Measurements from ENCODE around the gene PPIP5K2. TPM values are rescaled to one million over a fixed set of nuclear protein-coding genes. Genes with fewer than 3 reads are reported as not detected.

The PPIP5K2 gene
- total RNA-seq, 1 experiment from 2014 or later: 52.2 TPM

DNA sequence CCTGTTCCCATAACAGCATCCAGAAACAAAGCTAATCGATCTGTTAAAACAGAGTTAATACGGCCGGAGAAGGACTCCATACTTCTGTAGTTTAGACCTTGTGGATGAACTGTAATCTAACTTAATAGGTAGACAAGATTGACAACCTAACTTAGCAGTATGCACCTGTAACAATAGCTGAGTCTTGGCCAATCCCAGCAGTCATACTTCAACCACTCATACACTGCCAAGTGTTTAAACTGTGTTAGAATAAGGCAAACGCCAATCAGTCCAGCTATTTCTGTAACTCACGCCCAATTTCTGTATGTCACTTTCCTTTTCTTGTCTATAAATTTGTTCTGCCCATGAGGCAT is 104.8 kb downstream of the PPIP5K2 start:
- Histone ChIP-seq H3F3A (ENCODE audit: low read length, unreplicated experiment) (no peaks in the 10 kb centered on the region), H2AFZ (ENCODE audit: low read length) (peak overlapping the region; percentile 75), H3K79me2 (ENCODE audit: low read length) (no peaks in the 10 kb centered on the region), H3K27me3 (ENCODE audit: low read length) (no peaks in the 10 kb centered on the region), H3K36me3 (ENCODE audit: low read depth, low read length) (no peaks in the 10 kb centered on the region), H3K4me2 (ENCODE audit: low read length) (peak overlapping the region; percentile 70), H3K4me1 (ENCODE audit: insufficient read depth, low read length) (peaks cover 9% of the 10 kb centered on the region), H3K9me3 (ENCODE audit: low read length) (no peaks in the 10 kb centered on the region), H3K9ac (ENCODE audit: low read length) (peak overlapping the region; percentile 49), H3K4me3 (ENCODE audit: low read length) (peak overlapping the region; percentile 41), H3K27ac (ENCODE audit: low read length) (0 out of 2 replicates have a peak overlapping the region, but pooled peaks have one; percentile 7), H4K20me1 (ENCODE audit: low read length) (no peaks in the 10 kb centered on the region), H3K9me2 (replicated peaks; ENCODE audit: low read length) (no peaks in the 10 kb centered on the region)
- ATAC-seq (peak; percentile 70), DNase-seq (peak; percentile 87)
- intact Hi-C loops (cut with micrococcal nuclease): loop anchor here (1.0 to 5.0 kb wide), 3 partner anchors 183 to 689 kb away; no protein-coding TSS in a partner anchor
- TF ChIP-seq, protein P1, sequence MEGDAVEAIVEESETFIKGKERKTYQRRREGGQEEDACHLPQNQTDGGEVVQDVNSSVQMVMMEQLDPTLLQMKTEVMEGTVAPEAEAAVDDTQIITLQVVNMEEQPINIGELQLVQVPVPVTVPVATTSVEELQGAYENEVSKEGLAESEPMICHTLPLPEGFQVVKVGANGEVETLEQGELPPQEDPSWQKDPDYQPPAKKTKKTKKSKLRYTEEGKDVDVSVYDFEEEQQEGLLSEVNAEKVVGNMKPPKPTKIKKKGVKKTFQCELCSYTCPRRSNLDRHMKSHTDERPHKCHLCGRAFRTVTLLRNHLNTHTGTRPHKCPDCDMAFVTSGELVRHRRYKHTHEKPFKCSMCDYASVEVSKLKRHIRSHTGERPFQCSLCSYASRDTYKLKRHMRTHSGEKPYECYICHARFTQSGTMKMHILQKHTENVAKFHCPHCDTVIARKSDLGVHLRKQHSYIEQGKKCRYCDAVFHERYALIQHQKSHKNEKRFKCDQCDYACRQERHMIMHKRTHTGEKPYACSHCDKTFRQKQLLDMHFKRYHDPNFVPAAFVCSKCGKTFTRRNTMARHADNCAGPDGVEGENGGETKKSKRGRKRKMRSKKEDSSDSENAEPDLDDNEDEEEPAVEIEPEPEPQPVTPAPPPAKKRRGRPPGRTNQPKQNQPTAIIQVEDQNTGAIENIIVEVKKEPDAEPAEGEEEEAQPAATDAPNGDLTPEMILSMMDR (conservative IDR thresholded peaks at IDR 0.05; ENCODE audit: low read depth, low read length): no peak; the same call in 1 of the 2 replicates
- TF ChIP-seq EZH2phosphoT487 (IDR thresholded peaks at IDR 0.05; ENCODE audit: borderline replicate concordance, low read length) (no peak), EZH2 (IDR thresholded peaks at IDR 0.05; ENCODE audit: low read length, unreplicated experiment) (no peak)
- CTCF ChIA-PET: interaction anchor here (0.5 to 2.1 kb wide), 14 partner anchors 9 to 1950 kb away, joined by 3 to 12 read pairs (median 3); partner anchors contain the start of gene MACIR
- POLR2A ChIA-PET (ENCODE audit: unreplicated experiment): no interaction called here
- no TSS peak for BruUV-seq (replicated peaks)

DNA sequence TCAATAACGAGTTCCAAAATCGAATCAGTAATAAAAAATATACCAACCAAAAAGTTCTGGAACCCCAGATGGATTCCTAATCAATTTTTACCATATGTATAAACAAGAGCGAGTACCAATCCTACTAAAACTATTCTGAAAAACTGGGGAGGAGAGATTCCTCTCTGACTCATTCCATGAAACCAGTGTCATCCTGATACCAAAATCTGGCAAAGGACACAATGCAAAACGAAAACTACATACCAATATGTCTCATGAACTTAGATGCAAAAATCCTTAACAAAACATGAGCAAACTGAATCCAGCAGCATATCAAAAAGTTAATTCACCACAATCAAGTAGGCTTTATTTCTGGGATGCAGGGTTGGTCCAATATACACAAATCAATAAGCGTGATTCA is 108.0 kb downstream of the PPIP5K2 start:
- no peak for TF ChIP-seq EZH2 (IDR thresholded peaks at IDR 0.05; ENCODE audit: low read length, unreplicated experiment)
- TF ChIP-seq, protein P1 (conservative IDR thresholded peaks at IDR 0.05; ENCODE audit: low read depth, low read length): no peak
- no peak for TF ChIP-seq EZH2phosphoT487 (IDR thresholded peaks at IDR 0.05; ENCODE audit: borderline replicate concordance, low read length)
- no peak overlapping the region for H3K4me3 ChIP-seq (ENCODE audit: low read length)
- no peak overlapping the region for H3K4me2 ChIP-seq (ENCODE audit: low read length)
- H3K4me1 ChIP-seq (ENCODE audit: insufficient read depth, low read length): peaks cover 9% of the 10 kb centered on the region
- intact Hi-C loops (cut with micrococcal nuclease): no loop called here
- CTCF ChIA-PET: no interaction called here
- no peaks in the 10 kb centered on the region for H3K27me3 ChIP-seq (ENCODE audit: low read length)
- H3K36me3 ChIP-seq (ENCODE audit: low read depth, low read length): no peaks in the 10 kb centered on the region
- H3K9ac ChIP-seq (ENCODE audit: low read length): no peak overlapping the region
- DNase-seq (no peak), ATAC-seq (no peak)
- no peak overlapping the region for H2AFZ ChIP-seq (ENCODE audit: low read length)
- H3K9me2 ChIP-seq (replicated peaks; ENCODE audit: low read length): no peaks in the 10 kb centered on the region
- H4K20me1 ChIP-seq (ENCODE audit: low read length): no peaks in the 10 kb centered on the region
- no peaks in the 10 kb centered on the region for H3K79me2 ChIP-seq (ENCODE audit: low read length)
- H3K27ac ChIP-seq (ENCODE audit: low read length): no peak overlapping the region
- no peaks in the 10 kb centered on the region for H3K9me3 ChIP-seq (ENCODE audit: low read length)
- H3F3A ChIP-seq (ENCODE audit: low read length, unreplicated experiment): no peaks in the 10 kb centered on the region
- POLR2A ChIA-PET (ENCODE audit: unreplicated experiment): no interaction called here
- no TSS peak for BruUV-seq (replicated peaks)

DNA sequence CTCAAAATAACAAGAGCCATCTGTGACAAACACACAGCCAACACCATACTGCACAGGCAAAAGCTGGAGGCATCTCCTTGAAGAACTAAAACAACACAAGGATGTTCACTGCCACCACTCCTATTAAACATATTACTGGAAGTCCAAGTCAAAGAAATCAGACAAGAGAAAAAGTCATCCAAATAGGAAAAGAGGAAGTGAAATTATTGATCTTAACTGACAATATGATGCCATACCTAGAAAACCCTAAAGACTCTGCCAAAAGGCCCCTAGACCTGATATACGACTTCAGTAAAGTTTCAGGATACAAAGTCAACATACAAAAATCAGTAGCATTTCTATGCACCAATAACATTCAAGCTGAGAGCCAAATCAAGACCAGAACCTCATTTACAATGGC is 108.5 kb downstream of the PPIP5K2 start:
- DNase-seq (no peak), ATAC-seq (no peak)
- H3K36me3 ChIP-seq (ENCODE audit: low read depth, low read length): no peaks in the 10 kb centered on the region
- H3K79me2 ChIP-seq (ENCODE audit: low read length): no peaks in the 10 kb centered on the region
- ChIA-PET CTCF (no interaction called here), POLR2A (ENCODE audit: unreplicated experiment) (no interaction called here)
- intact Hi-C loops (cut with micrococcal nuclease): no loop called here
- H3F3A ChIP-seq (ENCODE audit: low read length, unreplicated experiment): no peaks in the 10 kb centered on the region
- H3K4me1 ChIP-seq (ENCODE audit: insufficient read depth, low read length): peaks cover 9% of the 10 kb centered on the region
- no peak overlapping the region for H3K9ac ChIP-seq (ENCODE audit: low read length)
- TF ChIP-seq, protein P1 (conservative IDR thresholded peaks at IDR 0.05; ENCODE audit: low read depth, low read length): no peak
- TF ChIP-seq EZH2 (IDR thresholded peaks at IDR 0.05; ENCODE audit: low read length, unreplicated experiment) (no peak), EZH2phosphoT487 (IDR thresholded peaks at IDR 0.05; ENCODE audit: borderline replicate concordance, low read length) (no peak)
- H2AFZ ChIP-seq (ENCODE audit: low read length): no peak overlapping the region
- H3K4me2 ChIP-seq (ENCODE audit: low read length): no peak overlapping the region
- H3K27ac ChIP-seq (ENCODE audit: low read length): no peak overlapping the region
- H4K20me1 ChIP-seq (ENCODE audit: low read length): no peaks in the 10 kb centered on the region
- no peaks in the 10 kb centered on the region for H3K9me2 ChIP-seq (replicated peaks; ENCODE audit: low read length)
- no peaks in the 10 kb centered on the region for H3K27me3 ChIP-seq (ENCODE audit: low read length)
- no peak overlapping the region for H3K4me3 ChIP-seq (ENCODE audit: low read length)
- BruUV-seq (replicated peaks): no TSS peak
- no peaks in the 10 kb centered on the region for H3K9me3 ChIP-seq (ENCODE audit: low read length)

All from PC-3 (cell line).